GM21526 (cell line): ENCODE data around the gene COG7.
"Not testable (repeated sequence)": the region's sequence is repeated elsewhere in the genome, so short reads cannot be mapped to it uniquely, and the experiment has no call there.

Experiments
- ATAC-seq: cut with Tn5 transposase; IDR thresholded peaks from one replicate; pipeline ENCODE4 v1.9.1; 2021; ENCODE audit warnings: moderate library complexity; ENCODE audit not compliant: unreplicated experiment, low FRiP score

The COG7 gene

GRCh38 chr16:23389201-23389600, 63.8 kb downstream of the COG7 start:
- ATAC-seq, result no peak

GRCh38 chr16:23388786-23389185, 64.2 kb downstream of the COG7 start:
- no peak for ATAC-seq

GRCh38 chr16:23387666-23388065, 65.3 kb downstream of the COG7 start:
- no peak for ATAC-seq

GRCh38 chr16:23385441-23385840, 67.5 kb downstream of the COG7 start:
- no peak for ATAC-seq

- ATAC-seq, result no peak
Measured at GRCh38 chr16:23384878-23385277, 68.1 kb downstream of the COG7 start.

- ATAC-seq, result no peak
Measured at GRCh38 chr16:23383881-23384280, 69.1 kb downstream of the COG7 start.

- no peak for ATAC-seq
Measured at GRCh38 chr16:23382279-23382678, 70.7 kb downstream of the COG7 start.

- not testable (repeated sequence) for ATAC-seq
Measured at GRCh38 chr16:23381702-23382101, 71.3 kb downstream of the COG7 start.

- ATAC-seq, result no peak
Measured at GRCh38 chr16:23380501-23380951, 72.5 kb downstream of the COG7 start.

- no peak for ATAC-seq
Measured at GRCh38 chr16:23379707-23380106, 73.3 kb downstream of the COG7 start.

GRCh38 chr16:23378921-23379320, 74.1 kb downstream of the COG7 start:
- ATAC-seq, result no peak

- no peak for ATAC-seq
Measured at GRCh38 chr16:23378256-23378655, 74.7 kb downstream of the COG7 start.

GRCh38 chr16:23377071-23377931, 75.7 kb downstream of the COG7 start:
- ATAC-seq, result no peak

GRCh38 chr16:23375643-23376042, 77.3 kb downstream of the COG7 start:
- no peak for ATAC-seq

GRCh38 chr16:23374721-23375510, 78.1 kb downstream of the COG7 start:
- no peak for ATAC-seq

- ATAC-seq, result no peak
Measured at GRCh38 chr16:23373436-23374219, 79.4 kb downstream of the COG7 start.

- ATAC-seq, result no peak
Measured at GRCh38 chr16:23371368-23371767, 81.6 kb downstream of the COG7 start.

- ATAC-seq, result no peak
Measured at GRCh38 chr16:23369416-23369815, 83.6 kb downstream of the COG7 start.

GRCh38 chr16:23368469-23368868, 84.5 kb downstream of the COG7 start:
- ATAC-seq, result no peak

- no peak for ATAC-seq
Measured at GRCh38 chr16:23367988-23368387, 85.0 kb downstream of the COG7 start.

GRCh38 chr16:23367564-23367963, 85.4 kb downstream of the COG7 start:
- ATAC-seq, result no peak
